Measurements from ENCODE around the gene LPP. TPM values are rescaled to one million over a fixed set of nuclear protein-coding genes. Genes with fewer than 3 reads are reported as not detected.

The LPP gene
- total and polyA plus RNA-seq, 2 of the 4 experiments (the other 2 are of a cell fraction), result 16.0 to 130 TPM

DNA sequence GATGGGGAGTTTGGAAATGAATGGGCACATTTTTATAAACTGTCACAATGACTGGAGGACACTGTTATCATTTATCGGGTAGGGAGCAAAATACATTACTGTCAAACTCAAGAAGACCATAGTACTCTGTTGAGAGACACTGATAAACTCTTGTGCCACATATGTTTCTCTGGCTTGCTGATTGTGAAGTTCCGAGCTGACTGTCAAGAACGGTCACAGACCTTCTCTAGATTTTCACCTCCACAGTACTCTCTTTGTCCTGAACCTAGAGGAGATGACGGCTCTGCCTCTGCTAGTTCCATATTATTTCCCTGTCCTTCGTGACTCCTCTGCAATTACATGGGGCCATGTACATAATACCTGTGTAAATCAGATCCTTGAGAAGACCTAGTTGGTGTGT, 451.9 kb downstream of the LPP start:
- CTCF ChIA-PET, result no interaction called here
- H2AFZ ChIP-seq (replicated peaks; ENCODE audit: low read length, poor library complexity), result no peak overlapping the region
- no peak overlapping the region; the same call in 2 of the 3 replicates for H2BK15ac ChIP-seq (ENCODE audit: low read depth, low read length)
- no peak for ATAC-seq (ENCODE audit: low read depth)
- no TSS peak for BruUV-seq (replicated peaks)
- H2BK20ac ChIP-seq (ENCODE audit: low read depth, low read length), result no peak overlapping the region
- no peak overlapping the region for H3K4ac ChIP-seq (ENCODE audit: low read depth, low read length)
- H3K14ac ChIP-seq (replicated peaks; ENCODE audit: low read depth, low read length), result peak overlapping the region; percentile 43; the same call in 1 of the 2 replicates
- H3K4me1 ChIP-seq (ENCODE audit: control insufficient read depth, insufficient read depth, low read length), result peaks cover 2% of the 10 kb centered on the region; the same call in 1 of the 2 replicates
- POLR2A ChIA-PET (ENCODE audit: unreplicated experiment), result no interaction called here
- dilution Hi-C loops (cut with HindIII; ENCODE audit: low sequenced_read_pairs, unreplicated experiment) (no loop called here), in situ Hi-C loops (cut with MboI; ENCODE audit: low sequenced_read_pairs) (no loop called here), intact Hi-C loops (cut with micrococcal nuclease) (no loop called here)
- peaks cover 9% of the 10 kb centered on the region for H3K9me1 ChIP-seq (ENCODE audit: insufficient read depth, low read length)
- WGBS, 2 experiments (ENCODE audit: extremely low coverage in 2 of 2, insufficient read length in 1 of 2), result no CpG with 5 or more reads among the region's 5 CpGs
- H3K4me2 ChIP-seq (ENCODE audit: low read depth, low read length), result no peak overlapping the region
- H2AK5ac ChIP-seq (ENCODE audit: low read depth, low read length), result 0 out of 2 replicates have a peak overlapping the region, but pooled peaks have one; percentile 7
- H2BK120ac ChIP-seq (ENCODE audit: low read depth, low read length), result no peak overlapping the region
- no peaks in the 10 kb centered on the region for H3K27me3 ChIP-seq (ENCODE audit: control insufficient read depth, insufficient read depth, low read length)
- no peak overlapping the region for H4K91ac ChIP-seq (ENCODE audit: insufficient read depth, low read depth, low read length)
- H4K20me1 ChIP-seq (ENCODE audit: insufficient read depth, low read length), result peaks cover 3% of the 10 kb centered on the region; the same call in 1 of the 2 replicates
- H3K56ac ChIP-seq (ENCODE audit: extremely low read depth, insufficient read depth, low read length), result no peak overlapping the region
- no peak overlapping the region for H3K9ac ChIP-seq (ENCODE audit: low read depth, low read length)
- peaks cover 2% of the 10 kb centered on the region; the same call in 1 of the 2 replicates for H3K9me3 ChIP-seq (ENCODE audit: control insufficient read depth, insufficient read depth, low read length)
- peaks cover 44 to 49% of the 10 kb centered on the region in 2 experiments for H3K79me1 ChIP-seq (ENCODE audit: low read depth in 1 of 2, low read length in 2 of 2)
- H2AK9ac ChIP-seq (replicated peaks; ENCODE audit: low read depth, low read length, poor library complexity), result no peak overlapping the region
- DNase-seq, result no peak
- H4K8ac ChIP-seq (ENCODE audit: low read depth in 2 of 2, low read length in 2 of 2), result 0 out of 4 replicates have a peak overlapping the region, but pooled peaks of 1 of the 2 experiments have one; percentile 60
- no peak for TF ChIP-seq FOS (IDR thresholded peaks at IDR 0.05; ENCODE audit: low read depth, low read length)
- TF ChIP-seq, protein P1, sequence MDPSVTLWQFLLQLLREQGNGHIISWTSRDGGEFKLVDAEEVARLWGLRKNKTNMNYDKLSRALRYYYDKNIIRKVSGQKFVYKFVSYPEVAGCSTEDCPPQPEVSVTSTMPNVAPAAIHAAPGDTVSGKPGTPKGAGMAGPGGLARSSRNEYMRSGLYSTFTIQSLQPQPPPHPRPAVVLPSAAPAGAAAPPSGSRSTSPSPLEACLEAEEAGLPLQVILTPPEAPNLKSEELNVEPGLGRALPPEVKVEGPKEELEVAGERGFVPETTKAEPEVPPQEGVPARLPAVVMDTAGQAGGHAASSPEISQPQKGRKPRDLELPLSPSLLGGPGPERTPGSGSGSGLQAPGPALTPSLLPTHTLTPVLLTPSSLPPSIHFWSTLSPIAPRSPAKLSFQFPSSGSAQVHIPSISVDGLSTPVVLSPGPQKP (IDR thresholded peaks at IDR 0.05; ENCODE audit: borderline replicate concordance, low read depth, low read length), result no peak
- no peak for TF ChIP-seq SMC3 (IDR thresholded peaks at IDR 0.05; ENCODE audit: low read depth, low read length)
- no peak for TF ChIP-seq RFX5 (IDR thresholded peaks at IDR 0.05; ENCODE audit: low read depth, low read length)
- no peak for TF ChIP-seq CHD1 (IDR thresholded peaks at IDR 0.05; ENCODE audit: low read depth, low read length)
- no peak for TF ChIP-seq CEBPB (IDR thresholded peaks at IDR 0.05; ENCODE audit: low read depth, low read length)
- TF ChIP-seq, protein P2, sequence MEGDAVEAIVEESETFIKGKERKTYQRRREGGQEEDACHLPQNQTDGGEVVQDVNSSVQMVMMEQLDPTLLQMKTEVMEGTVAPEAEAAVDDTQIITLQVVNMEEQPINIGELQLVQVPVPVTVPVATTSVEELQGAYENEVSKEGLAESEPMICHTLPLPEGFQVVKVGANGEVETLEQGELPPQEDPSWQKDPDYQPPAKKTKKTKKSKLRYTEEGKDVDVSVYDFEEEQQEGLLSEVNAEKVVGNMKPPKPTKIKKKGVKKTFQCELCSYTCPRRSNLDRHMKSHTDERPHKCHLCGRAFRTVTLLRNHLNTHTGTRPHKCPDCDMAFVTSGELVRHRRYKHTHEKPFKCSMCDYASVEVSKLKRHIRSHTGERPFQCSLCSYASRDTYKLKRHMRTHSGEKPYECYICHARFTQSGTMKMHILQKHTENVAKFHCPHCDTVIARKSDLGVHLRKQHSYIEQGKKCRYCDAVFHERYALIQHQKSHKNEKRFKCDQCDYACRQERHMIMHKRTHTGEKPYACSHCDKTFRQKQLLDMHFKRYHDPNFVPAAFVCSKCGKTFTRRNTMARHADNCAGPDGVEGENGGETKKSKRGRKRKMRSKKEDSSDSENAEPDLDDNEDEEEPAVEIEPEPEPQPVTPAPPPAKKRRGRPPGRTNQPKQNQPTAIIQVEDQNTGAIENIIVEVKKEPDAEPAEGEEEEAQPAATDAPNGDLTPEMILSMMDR (conservative IDR thresholded peaks at IDR 0.05; ENCODE audit: low read depth, low read length), result no peak
- TF ChIP-seq MAFK (IDR thresholded peaks at IDR 0.05; ENCODE audit: low read depth, low read length), result no peak
- TF ChIP-seq RCOR1 (IDR thresholded peaks at IDR 0.05; ENCODE audit: insufficient replicate concordance, low read length), result no peak
- no peak for TF ChIP-seq RAD21 (IDR thresholded peaks at IDR 0.05; ENCODE audit: low read length)
- H3K27ac ChIP-seq (ENCODE audit: insufficient read depth, low read length), result no peak overlapping the region
- peak overlapping the region; percentile 47; the same call in 1 of the 2 replicates for H3K18ac ChIP-seq (ENCODE audit: low read depth, low read length)
- 0 out of 2 replicates have a peak overlapping the region, but pooled peaks have one; percentile 55 for H4K5ac ChIP-seq (ENCODE audit: low read depth, low read length)
- no peak overlapping the region for H3K4me3 ChIP-seq (ENCODE audit: insufficient read depth, low read depth, low read length)
- no peak overlapping the region for H3K23ac ChIP-seq (ENCODE audit: low read depth, low read length)
- H3K36me3 ChIP-seq (ENCODE audit: control insufficient read depth, insufficient read depth, low read length), result peaks cover 15% of the 10 kb centered on the region
- H2BK5ac ChIP-seq (ENCODE audit: low read depth, low read length, poor library complexity, severe bottlenecking), result peak overlapping the region; percentile 28
